HepG2 (cell line): ENCODE measurements around the gene CAND1. TPM values are rescaled to one million over a fixed set of nuclear protein-coding genes. Genes with fewer than 3 reads are reported as not detected.

Experiments used
- ATAC-seq: fragments of 200-7000 bp; cut with Tn5 transposase; 3 replicates; pipeline ENCODE4 v1.9.1; 2020; ENCODE audit warnings: mild to moderate bottlenecking, moderate library complexity
- BruUV-seq: library from RNA; stranded (reverse); fragments of 400-500 nt; replicated peaks from 2 replicates; lab custom pipeline; 2021; lab: Mats Ljungman, UMichigan
- CTCF ChIA-PET: fragments of 300-600 bp; formaldehyde crosslinking; extraction: SDS; loops from one replicate; lab custom pipeline; 2021; ENCODE audit warnings: low total read pairs, inconsistent platforms, low intra/inter-chr PET ratio; lab: Yijun Ruan, JAX
- POLR2A ChIA-PET: fragments of 350-600 bp; sonication (Branson Sonifier 250); formaldehyde crosslinking; loops from one replicate; lab custom pipeline; 2020; ENCODE audit warnings: antibody characterized with exemption, inconsistent platforms; lab: Yijun Ruan, JAX
- DNase-seq: peaks from one replicate; pipeline ENCODE4 v3.0.0-alpha.2; 2015; ENCODE audit warnings: low spot score
- FAIRE-seq: peaks from 3 replicates; lab custom pipeline; 2011; peaks lifted over from hg19 to GRCh38; lab: Jason Lieb, UNC
- H2AFZ ChIP-seq: one replicate; pipeline ENCODE4 v1.6.1; 2011; ENCODE audit warnings: low read length, inconsistent platforms
- H3K27ac ChIP-seq: fragments of 300-600 bp; 3 replicates; pipeline ENCODE4 v1.8.0; 2011; ENCODE audit warnings: mixed run types, mild to moderate bottlenecking, mixed read lengths, low read length, inconsistent platforms; ENCODE audit not compliant: insufficient read depth; ENCODE audit errors: extremely low read length
- H3K27me3 ChIP-seq, 2 experiments: fragments of 200-600 bp in 1 of 2; 2 replicates in 1 of 2; 3 replicates in 1 of 2; pipeline versions ENCODE4 v1.6.0 to v1.8.0; 2011; ENCODE audit warnings: low read length in 2 of 2, mild to moderate bottlenecking in 2 of 2, moderate library complexity in 2 of 2, inconsistent platforms in 1 of 2; ENCODE audit not compliant: insufficient read depth in 2 of 2, control insufficient read depth in 1 of 2
- H3K36me3 ChIP-seq, 2 experiments: fragments of 200-600 bp in 1 of 2; replicated peaks in 1 of 2; 2 replicates in 1 of 2; 3 replicates in 1 of 2; pipeline versions ENCODE4 v1.5.1 to v1.8.0; 2011; ENCODE audit warnings: low read length in 2 of 2, inconsistent platforms in 1 of 2; ENCODE audit not compliant: insufficient read depth in 2 of 2, control insufficient read depth in 1 of 2
- H3K4me1 ChIP-seq: 2 replicates; pipeline ENCODE4 v1.5.1; 2012; ENCODE audit warnings: low read length, inconsistent platforms; ENCODE audit not compliant: insufficient read depth
- H3K4me2 ChIP-seq: 2 replicates; pipeline ENCODE4 v1.6.0; 2011; ENCODE audit warnings: low read depth, low read length, inconsistent platforms
- H3K4me3 ChIP-seq, 3 experiments: fragments of 200-600 bp in 1 of 3; sonication (generic), shearing (Covaris generic) in 1 of 3; replicated peaks in 1 of 3; 2 replicates each; pipeline ENCODE4 v1.5.1; 2011 to 2016; ENCODE audit warnings: low read length in 3 of 3, inconsistent platforms in 2 of 3, low read depth in 2 of 3, mild to moderate bottlenecking in 2 of 3, control low read depth in 1 of 3, mixed read lengths in 1 of 3; ENCODE audit not compliant: insufficient read depth in 1 of 3
- H3K79me2 ChIP-seq: one replicate; pipeline ENCODE4 v1.6.1; 2011; ENCODE audit warnings: low read length, inconsistent platforms; ENCODE audit not compliant: insufficient read depth
- H3K9ac ChIP-seq: 2 replicates; pipeline ENCODE4 v1.6.0; 2011; ENCODE audit warnings: mild to moderate bottlenecking, low read depth, low read length, inconsistent platforms; ENCODE audit not compliant: insufficient read depth
- H3K9me3 ChIP-seq: 2 replicates; pipeline ENCODE4 v1.5.1; 2012; ENCODE audit warnings: mild to moderate bottlenecking, low read length
- H4K20me1 ChIP-seq: 2 replicates; pipeline ENCODE4 v1.6.0; 2011; ENCODE audit warnings: inconsistent platforms, mild to moderate bottlenecking, low read length, moderate library complexity; ENCODE audit not compliant: insufficient read depth
- ASH2L ChIP-seq: fragments of 300-600, 200-600 bp; sonication (generic); IDR thresholded peaks from 2 replicates; pipeline ENCODE4 v1.7.0; 2017; ENCODE audit warnings: low read depth, mild to moderate bottlenecking, moderate library complexity, mixed read lengths, low read length; ENCODE audit not compliant: insufficient read length
- FOXP1 ChIP-seq, 2 experiments: fragments of 450-650 bp in 1 of 2; IDR thresholded peaks; 2 replicates each; pipeline ENCODE4 v1.6.1; 2017 to 2018; ENCODE audit warnings: antibody characterized with exemption in 1 of 2
- KLF13 ChIP-seq: sonication (generic); formaldehyde crosslinking; IDR thresholded peaks from 2 replicates; pipeline ENCODE4 v1.4.0; 2020; ENCODE audit warnings: mild to moderate bottlenecking, missing genetic modification reagents
- MAFK ChIP-seq, 2 experiments: IDR thresholded peaks in 1 of 2; conservative IDR thresholded peaks in 1 of 2; 2 replicates each; pipeline ENCODE4 v1.6.1; 2011; ENCODE audit warnings: improper control_type of control experiment in 2 of 2, low read length in 2 of 2
- RFXANK ChIP-seq: IDR thresholded peaks from 2 replicates; pipeline ENCODE4 v1.6.1; 2016
- SMC3 ChIP-seq: IDR thresholded peaks from 2 replicates; pipeline ENCODE4 v1.6.1; 2011; ENCODE audit warnings: low read length, improper control_type of control experiment
- ZNF263 ChIP-seq: sonication (generic); formaldehyde crosslinking; IDR thresholded peaks from 2 replicates; pipeline ENCODE4 v1.4.0; 2020; ENCODE audit warnings: missing genetic modification reagents
- ZNF333 ChIP-seq: sonication (generic); formaldehyde crosslinking; IDR thresholded peaks from 2 replicates; pipeline ENCODE4 v1.4.0; 2020; ENCODE audit warnings: mild to moderate bottlenecking, missing genetic modification reagents, borderline replicate concordance
- ZNF441 ChIP-seq: sonication (generic); formaldehyde crosslinking; IDR thresholded peaks from 2 replicates; pipeline ENCODE4 v1.7.0; 2021; ENCODE audit warnings: missing genetic modification reagents, borderline replicate concordance
- ZNF740 ChIP-seq: sonication (generic); formaldehyde crosslinking; IDR thresholded peaks from 2 replicates; pipeline ENCODE4 v1.4.0; 2020; ENCODE audit warnings: missing genetic modification reagents
- ZNF768 ChIP-seq: sonication (generic); formaldehyde crosslinking; IDR thresholded peaks from 2 replicates; pipeline ENCODE4 v1.4.0; 2020; ENCODE audit warnings: missing genetic modification reagents
- ZNF850 ChIP-seq: sonication (generic); formaldehyde crosslinking; conservative IDR thresholded peaks from 2 replicates; pipeline ENCODE4 v1.9.0; 2021; ENCODE audit warnings: mild to moderate bottlenecking, missing genetic modification reagents
- WGBS: methylation state at CpG from one replicate; pipeline ENCODE4 v1.1.6; 2017; ENCODE audit warnings: low lambda C conversion rate; 5-methylcytosine and 5-hydroxymethylcytosine counted together
- in situ Hi-C: cut with HindIII; loops from 2 replicates; pipeline ENCODE4 v1.10.0; 2017; ENCODE audit warnings: low pct_unique_long_range_greater_than_20kb; ENCODE audit not compliant: extremely low pct_ligation_motif_present
- intact Hi-C: fragments of 100-400 bp; cut with micrococcal nuclease; formaldehyde crosslinking; loops from one replicate; pipeline ENCODE4 v1.10.0; 2022; ENCODE audit not compliant: unreplicated experiment
- polyA plus RNA-seq, 8 experiments: library from polyadenylated mRNA; depleted of rRNA in 3 of 8; stranded (reverse) in 7 of 8; unstranded in 1 of 8; fragments of >200 nt; fragmentation: Illumina TruSeq in 4 of 8; extraction: Trizol in 4 of 8; gene quantifications; 2 replicates each; pipeline versions ENCODE4 v1.2.1 to v1.2.3, GENCODE V29; 2011 to 2016; ENCODE audit warnings: low read depth in 4 of 8, missing spikeins in 1 of 8, mixed read lengths in 1 of 8; ENCODE audit not compliant: insufficient read depth in 1 of 8
- total RNA-seq, 5 experiments: library from RNA; depleted of rRNA; stranded (reverse); fragments of >200 nt; fragmentation: Illumina TruSeq; extraction: Trizol; gene quantifications; 2 replicates each; pipeline ENCODE4 v1.2.3, GENCODE V29; 2016; ENCODE audit warnings: low read depth in 1 of 5
- TF ChIP-seq, protein P1 (sequence below): sonication (generic); formaldehyde crosslinking; IDR thresholded peaks from 2 replicates; pipeline ENCODE4 v1.5.1; 2020; ENCODE audit warnings: mild to moderate bottlenecking, missing genetic modification reagents
- TF ChIP-seq, protein P2 (sequence below): IDR thresholded peaks from 2 replicates; pipeline ENCODE4 v1.6.1; 2018; ENCODE audit warnings: missing genetic modification reagents, mild to moderate bottlenecking, missing compliant biosample characterization
- TF ChIP-seq, protein P3 (sequence below): sonication (generic); formaldehyde crosslinking; IDR thresholded peaks from 2 replicates; pipeline ENCODE4 v1.5.0; 2020; ENCODE audit warnings: mild to moderate bottlenecking, missing genetic modification reagents
- TF ChIP-seq, protein P4 (sequence below): sonication (generic); formaldehyde crosslinking; IDR thresholded peaks from 2 replicates; pipeline ENCODE4 v1.4.0; 2020; ENCODE audit warnings: mild to moderate bottlenecking, missing genetic modification reagents

The CAND1 gene
- total and polyA plus RNA-seq, 2 of the 13 experiments (the other 11 are each of a cell fraction or from before 2014, with no cell fraction given): 56.2 to 138 TPM

GRCh38 chr12:67319936-67320335 lies 50.8 kb downstream of the CAND1 start:
- H3K4me2 ChIP-seq: no peak overlapping the region
- no peaks in the 10 kb centered on the region; a peak in 1 of 5 replicates for H3K36me3 ChIP-seq
- DNase-seq: no peak
- no peaks in the 10 kb centered on the region for H3K27me3 ChIP-seq
- no peak overlapping the region for H3K4me3 ChIP-seq
- no peaks in the 10 kb centered on the region for H3K79me2 ChIP-seq
- no peak for FAIRE-seq
- no peak overlapping the region for H3K27ac ChIP-seq
- H3K9ac ChIP-seq: no peak overlapping the region
- no peak for TF ChIP-seq RFXANK (CRISPR knock-in tag)
- TF ChIP-seq, protein P1, sequence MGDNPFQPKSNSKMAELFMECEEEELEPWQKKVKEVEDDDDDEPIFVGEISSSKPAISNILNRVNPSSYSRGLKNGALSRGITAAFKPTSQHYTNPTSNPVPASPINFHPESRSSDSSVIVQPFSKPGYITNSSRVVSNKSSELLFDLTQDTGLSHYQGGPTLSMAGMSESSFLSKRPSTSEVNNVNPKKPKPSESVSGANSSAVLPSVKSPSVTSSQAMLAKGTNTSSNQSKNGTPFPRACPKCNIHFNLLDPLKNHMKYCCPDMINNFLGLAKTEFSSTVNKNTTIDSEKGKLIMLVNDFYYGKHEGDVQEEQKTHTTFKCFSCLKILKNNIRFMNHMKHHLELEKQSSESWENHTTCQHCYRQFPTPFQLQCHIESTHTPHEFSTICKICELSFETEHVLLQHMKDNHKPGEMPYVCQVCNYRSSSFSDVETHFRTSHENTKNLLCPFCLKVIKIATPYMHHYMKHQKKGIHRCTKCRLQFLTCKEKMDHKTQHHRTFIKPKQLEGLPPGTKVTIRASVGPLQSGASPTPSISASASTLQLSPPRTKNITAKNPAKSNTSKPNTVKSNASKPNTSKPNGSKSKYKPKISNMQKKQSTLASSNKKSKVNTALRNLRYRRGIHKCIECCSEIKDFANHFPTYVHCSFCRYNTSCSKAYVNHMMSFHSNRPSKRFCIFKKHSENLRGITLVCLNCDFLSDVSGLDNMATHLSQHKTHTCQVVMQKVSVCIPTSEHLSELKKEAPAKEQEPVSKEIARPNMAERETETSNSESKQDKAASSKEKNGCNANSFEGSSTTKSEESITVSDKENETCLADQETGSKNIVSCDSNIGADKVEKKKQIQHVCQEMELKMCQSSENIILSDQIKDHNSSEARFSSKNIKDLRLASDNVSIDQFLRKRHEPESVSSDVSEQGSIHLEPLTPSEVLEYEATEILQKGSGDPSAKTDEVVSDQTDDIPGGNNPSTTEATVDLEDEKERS (CRISPR knock-in tag): no peak
- TF ChIP-seq ASH2L: no peak
- TF ChIP-seq, protein P2, sequence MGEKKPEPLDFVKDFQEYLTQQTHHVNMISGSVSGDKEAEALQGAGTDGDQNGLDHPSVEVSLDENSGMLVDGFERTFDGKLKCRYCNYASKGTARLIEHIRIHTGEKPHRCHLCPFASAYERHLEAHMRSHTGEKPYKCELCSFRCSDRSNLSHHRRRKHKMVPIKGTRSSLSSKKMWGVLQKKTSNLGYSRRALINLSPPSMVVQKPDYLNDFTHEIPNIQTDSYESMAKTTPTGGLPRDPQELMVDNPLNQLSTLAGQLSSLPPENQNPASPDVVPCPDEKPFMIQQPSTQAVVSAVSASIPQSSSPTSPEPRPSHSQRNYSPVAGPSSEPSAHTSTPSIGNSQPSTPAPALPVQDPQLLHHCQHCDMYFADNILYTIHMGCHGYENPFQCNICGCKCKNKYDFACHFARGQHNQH (CRISPR knock-in tag): no peak
- TF ChIP-seq ZNF850 (CRISPR knock-in tag): no peak
- no peak for TF ChIP-seq KLF13 (CRISPR knock-in tag)
- TF ChIP-seq ZNF441 (CRISPR knock-in tag): no peak
- TF ChIP-seq, protein P3, sequence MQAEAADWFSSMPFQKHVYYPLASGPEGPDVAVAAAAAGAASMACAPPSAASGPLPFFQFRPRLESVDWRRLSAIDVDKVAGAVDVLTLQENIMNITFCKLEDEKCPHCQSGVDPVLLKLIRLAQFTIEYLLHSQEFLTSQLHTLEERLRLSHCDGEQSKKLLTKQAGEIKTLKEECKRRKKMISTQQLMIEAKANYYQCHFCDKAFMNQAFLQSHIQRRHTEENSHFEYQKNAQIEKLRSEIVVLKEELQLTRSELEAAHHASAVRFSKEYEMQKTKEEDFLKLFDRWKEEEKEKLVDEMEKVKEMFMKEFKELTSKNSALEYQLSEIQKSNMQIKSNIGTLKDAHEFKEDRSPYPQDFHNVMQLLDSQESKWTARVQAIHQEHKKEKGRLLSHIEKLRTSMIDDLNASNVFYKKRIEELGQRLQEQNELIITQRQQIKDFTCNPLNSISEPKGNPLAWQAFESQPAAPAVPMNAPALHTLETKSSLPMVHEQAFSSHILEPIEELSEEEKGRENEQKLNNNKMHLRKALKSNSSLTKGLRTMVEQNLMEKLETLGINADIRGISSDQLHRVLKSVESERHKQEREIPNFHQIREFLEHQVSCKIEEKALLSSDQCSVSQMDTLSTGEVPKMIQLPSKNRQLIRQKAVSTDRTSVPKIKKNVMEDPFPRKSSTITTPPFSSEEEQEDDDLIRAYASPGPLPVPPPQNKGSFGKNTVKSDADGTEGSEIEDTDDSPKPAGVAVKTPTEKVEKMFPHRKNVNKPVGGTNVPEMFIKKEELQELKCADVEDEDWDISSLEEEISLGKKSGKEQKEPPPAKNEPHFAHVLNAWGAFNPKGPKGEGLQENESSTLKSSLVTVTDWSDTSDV: no peak
- no peak for TF ChIP-seq ZNF740
- TF ChIP-seq FOXP1 (IDR thresholded peaks at IDR 0.05): no peak
- TF ChIP-seq FOXP1 (CRISPR knock-in tag; IDR thresholded peaks at IDR 0.05): no peak
- no peak for TF ChIP-seq ZNF333 (CRISPR knock-in tag)
- no peak for TF ChIP-seq SMC3
- TF ChIP-seq, protein P4, sequence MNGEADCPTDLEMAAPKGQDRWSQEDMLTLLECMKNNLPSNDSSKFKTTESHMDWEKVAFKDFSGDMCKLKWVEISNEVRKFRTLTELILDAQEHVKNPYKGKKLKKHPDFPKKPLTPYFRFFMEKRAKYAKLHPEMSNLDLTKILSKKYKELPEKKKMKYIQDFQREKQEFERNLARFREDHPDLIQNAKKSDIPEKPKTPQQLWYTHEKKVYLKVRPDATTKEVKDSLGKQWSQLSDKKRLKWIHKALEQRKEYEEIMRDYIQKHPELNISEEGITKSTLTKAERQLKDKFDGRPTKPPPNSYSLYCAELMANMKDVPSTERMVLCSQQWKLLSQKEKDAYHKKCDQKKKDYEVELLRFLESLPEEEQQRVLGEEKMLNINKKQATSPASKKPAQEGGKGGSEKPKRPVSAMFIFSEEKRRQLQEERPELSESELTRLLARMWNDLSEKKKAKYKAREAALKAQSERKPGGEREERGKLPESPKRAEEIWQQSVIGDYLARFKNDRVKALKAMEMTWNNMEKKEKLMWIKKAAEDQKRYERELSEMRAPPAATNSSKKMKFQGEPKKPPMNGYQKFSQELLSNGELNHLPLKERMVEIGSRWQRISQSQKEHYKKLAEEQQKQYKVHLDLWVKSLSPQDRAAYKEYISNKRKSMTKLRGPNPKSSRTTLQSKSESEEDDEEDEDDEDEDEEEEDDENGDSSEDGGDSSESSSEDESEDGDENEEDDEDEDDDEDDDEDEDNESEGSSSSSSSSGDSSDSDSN: no peak
- TF ChIP-seq MAFK (conservative IDR thresholded peaks at IDR 0.05 in 1 of 2, IDR thresholded peaks at IDR 0.05 in 1 of 2; ENCODE audit: low read length in 2 of 2): no peak
- no peak for TF ChIP-seq ZNF768 (CRISPR knock-in tag)
- no peak for TF ChIP-seq ZNF263
- intact Hi-C loops (no loop called here), in situ Hi-C loops (no loop called here)
- ChIA-PET CTCF (no interaction called here), POLR2A (no interaction called here)
- ATAC-seq: no peak
- no peaks in the 10 kb centered on the region for H3K9me3 ChIP-seq
- BruUV-seq: no TSS peak
- no peaks in the 10 kb centered on the region for H3K4me1 ChIP-seq
- H4K20me1 ChIP-seq: no peaks in the 10 kb centered on the region
- no peak overlapping the region for H2AFZ ChIP-seq
- WGBS: 97% methylated on average over 4 of the region's 4 CpGs
